RKO (cell line): Measurements from ENCODE around the gene TP53RK.

ENCODE experiments used
- DNase-seq: peaks from one replicate; pipeline ENCODE4 v3.0.0-alpha.2; 2016; ENCODE audit warnings: low spot score

Gene TP53RK

DNA sequence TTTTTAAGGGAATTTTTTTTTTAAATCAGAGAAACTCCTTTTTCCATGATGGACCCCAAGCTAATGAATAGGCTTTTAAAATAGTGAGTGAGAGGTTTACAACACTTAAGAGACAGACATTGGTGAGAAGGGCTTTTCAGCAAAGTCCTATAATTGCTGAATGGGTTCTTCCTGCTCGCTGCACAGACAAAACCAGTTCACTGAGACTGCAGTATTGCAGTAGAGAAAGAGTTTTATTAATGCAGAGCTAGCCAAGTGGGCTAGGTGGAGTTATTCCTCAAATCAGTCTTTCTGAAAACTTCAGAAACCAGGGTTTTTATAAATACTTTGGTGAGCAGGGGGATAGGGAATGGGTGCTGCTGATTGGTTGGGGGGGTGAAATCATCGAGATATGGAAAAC lies 17.0 kb upstream of the TP53RK start:
- no peak for DNase-seq

DNA sequence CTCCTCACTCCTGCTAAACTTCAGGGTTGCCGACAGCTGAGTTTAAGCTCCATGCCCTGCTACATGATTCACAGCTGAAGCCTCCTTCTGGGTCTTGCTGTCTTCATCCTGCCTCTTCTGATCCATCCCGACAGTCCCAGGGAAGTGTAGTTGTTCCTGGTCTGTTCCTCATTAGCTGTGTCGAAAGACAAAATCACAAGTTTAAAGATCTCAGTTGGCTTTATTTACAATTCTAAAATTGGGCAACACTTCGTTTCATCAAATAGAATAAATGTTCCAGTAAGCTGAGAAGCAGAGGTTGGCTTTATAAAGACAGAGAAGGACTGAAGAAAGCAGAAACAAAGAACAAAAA lies 16.1 kb upstream of the TP53RK start:
- no peak for DNase-seq

DNA sequence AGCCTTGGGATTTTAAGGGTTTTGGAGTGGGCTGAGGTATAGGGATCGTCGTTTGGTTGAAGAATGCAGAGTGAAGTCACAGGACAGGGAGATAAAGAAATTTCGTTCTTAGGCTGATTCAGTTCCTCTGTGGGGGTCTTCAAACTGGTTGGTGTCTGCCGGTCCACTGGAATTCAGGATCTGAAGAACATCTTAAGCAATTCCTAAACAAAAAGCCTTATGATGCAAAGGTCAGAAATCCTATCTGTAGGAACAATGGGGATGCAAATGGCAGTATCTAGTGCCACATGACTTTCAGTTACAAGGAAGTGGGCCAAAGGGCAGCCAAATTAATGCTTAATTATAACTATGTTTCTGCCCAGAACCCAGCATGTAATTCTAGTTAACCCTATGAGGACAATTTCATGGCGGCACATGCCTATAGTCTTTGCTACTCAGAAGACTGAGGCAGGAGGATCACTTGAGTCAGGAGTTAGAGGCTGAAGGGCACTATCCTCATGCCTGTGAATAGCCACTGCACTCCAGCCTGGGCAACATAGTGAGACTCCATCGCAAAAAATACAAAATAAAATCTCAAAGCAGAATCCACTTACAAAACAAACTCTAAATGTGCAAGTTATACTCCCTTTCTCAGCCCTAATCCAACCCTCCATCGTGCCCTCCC lies 15.6 kb upstream of the TP53RK start:
- no peak for DNase-seq

DNA sequence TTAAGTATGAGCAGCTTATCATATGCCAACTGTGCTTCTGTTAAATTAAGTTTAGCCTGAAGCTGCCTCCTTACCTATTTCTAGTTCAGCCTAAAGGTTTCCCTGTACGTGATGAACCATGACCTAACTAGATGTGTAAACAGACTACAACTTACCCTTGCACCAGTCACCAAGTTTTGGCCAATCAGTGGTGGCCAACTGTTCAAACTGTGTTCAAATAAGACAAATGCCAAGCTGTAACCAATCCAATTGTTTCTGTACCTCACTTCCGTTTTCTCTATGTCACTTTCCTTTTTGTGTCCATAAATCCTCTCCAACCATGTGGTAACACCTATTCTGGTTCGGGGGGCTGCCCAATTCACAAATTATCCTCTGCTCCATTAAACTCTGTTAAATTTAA lies 14.2 kb upstream of the TP53RK start:
- no peak for DNase-seq

DNA sequence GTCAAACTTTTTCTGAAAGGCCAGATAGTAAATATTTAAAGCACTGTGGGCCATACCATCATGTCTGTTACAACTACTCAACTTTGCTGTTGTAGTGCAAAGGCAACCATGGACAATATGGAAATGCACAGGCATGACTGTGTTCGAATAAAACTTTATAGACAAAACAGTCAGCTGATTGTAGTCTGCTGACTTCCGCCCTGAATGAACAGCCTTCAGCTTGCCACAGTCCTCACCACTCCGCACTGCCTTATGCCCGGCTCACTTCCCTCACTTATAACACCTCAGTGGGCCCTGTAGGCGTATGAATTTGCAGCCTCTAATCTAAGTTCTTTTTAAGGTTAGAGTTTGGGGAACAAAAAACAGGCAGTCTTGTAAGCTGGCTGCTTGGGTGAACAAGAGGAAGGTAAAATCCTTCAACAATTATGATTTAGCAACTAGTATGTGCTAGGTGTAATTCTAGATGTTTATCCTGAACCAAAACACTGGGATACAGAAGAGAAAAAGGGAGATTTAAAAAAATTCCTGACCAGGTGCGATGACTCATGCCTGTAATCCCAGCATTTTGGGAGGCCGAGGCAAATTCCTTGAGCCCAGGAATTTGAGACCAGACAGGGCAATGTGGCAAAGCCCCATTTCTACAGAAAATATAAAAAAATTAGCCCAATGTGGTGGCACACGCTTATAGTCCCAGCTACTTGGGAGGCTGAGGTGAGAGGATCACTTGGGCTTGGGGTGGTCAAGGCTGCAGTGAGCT lies 13.4 kb upstream of the TP53RK start:
- no peak for DNase-seq

DNA sequence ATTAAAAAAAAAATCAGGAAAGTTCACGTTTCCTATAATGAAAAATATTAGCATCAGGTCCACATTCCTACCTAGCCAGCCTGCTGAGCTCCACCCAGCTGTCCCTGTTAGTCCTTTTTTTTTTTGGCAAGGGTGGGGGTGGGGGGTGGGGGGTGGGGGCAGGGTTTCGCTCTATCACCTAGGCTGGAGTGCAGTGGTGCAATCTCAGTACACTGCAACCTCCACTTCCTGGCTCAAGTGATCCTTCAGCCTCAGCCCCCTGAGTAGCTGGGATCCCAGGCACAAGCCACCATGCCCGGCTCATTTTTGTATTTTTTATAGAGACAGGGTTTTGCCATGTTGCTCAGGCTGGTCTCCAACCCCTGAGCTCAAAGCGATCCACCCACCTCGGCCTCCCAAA lies 12.7 kb upstream of the TP53RK start:
- no peak for DNase-seq

DNA sequence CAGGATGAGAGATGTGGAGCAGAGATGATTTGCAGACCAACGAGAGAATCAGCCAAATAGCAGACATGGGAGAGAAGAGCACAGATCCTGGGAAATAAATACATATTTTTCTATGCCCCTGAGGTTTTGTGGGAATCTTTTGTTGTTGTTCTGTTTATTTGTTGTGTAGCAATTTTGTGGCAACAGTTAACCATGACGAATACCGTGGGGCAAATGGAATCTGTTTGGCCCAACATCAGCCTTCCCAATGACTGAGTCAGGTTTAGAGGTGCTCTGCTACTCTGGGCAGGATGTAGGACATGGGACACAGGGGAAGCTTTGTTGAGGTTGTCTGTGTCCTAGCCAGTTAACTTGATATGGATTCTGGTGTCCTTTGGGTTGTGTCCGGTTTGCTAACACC lies 12.3 kb upstream of the TP53RK start:
- DNase-seq, result no peak

DNA sequence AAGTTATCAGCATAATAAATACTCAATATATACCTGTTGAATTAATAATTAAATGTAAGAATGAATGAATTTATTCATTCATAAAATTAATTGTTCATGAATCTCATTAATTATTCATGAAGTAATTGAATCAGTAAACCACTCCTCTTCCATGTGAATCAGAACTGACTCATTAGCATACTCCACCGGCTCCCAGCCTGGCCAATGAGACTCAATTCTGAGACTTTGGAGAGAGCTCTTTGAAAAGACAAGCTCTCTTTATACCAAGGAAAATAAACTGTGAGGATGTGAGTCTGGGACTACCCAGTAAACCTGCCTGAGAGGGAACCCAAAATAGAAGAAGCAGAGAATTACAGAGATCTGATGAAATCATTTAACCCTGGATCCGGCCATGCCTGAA lies 11.8 kb upstream of the TP53RK start:
- DNase-seq, result peak; percentile 24

DNA sequence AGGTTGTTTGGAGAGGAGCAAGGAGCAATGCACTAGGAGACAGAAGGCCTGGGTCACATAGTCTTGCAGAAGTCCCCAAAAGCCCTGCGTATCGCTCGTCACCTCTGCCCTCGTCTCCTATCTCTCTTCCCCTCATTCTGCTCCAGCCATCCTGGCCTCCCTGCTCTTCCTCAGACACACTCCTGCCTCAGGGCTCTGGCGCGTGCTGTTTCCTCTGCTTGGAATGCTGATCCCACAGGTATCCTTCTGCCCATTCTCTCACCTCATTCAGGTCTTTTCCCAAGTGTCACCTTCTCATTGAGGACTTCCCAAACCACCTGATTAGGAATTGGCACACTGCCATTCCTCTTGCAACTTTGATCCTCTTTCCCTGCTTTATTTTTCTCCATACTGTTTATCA lies 11.2 kb upstream of the TP53RK start:
- DNase-seq, result no peak

DNA sequence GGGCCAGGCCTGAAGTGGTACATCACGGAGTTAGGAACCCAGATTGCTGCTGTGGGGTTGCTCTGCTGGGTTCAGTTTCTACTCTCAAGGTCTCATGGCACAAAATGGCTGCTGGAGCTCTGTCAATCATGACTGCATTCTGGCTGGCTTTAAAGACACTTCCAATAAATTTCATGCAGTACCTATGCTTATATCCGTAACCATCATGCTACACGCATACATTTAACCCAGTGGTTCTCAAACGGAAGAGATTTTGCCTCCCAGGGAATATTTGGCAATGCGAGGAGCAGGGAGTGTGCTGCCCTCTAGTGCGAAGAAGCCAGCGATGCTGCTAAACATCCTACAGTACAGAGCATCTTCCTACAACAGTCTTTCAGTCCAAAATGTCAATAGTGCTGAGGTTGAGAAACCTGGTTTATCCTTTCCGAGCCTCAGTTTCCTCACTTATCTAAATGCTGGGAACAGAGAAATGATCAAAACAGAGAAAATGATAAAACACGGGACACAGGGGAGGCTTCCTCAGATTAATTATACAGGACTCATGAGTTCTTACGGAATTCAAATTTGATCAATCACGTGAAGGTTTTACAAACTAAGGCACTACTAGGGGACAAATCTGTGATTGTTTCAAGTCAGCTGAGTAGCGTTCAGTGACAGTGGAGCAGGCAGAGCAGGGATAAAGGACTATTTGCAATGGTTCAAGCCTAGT lies 10.6 kb upstream of the TP53RK start:
- DNase-seq, result peak; percentile 81

DNA sequence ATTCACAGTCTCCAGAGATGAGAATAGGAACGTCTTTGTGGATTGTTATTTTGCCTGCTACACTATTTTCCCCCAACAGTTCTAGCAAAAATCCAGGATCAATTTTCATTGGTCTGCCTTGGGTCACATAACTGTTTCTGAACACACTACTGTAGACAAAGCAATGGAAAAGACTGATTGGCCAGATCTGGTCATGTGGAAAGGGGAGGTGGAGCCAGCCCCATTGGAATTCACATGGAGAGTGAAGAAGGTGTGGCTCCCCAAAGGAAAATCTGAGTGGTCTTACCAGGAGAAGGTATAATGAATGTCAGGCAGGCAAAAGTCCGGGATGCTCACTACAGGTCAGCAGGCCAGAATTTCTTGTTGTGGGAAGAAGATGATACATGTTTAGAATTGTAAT lies 9.5 kb upstream of the TP53RK start:
- DNase-seq, result no peak

DNA sequence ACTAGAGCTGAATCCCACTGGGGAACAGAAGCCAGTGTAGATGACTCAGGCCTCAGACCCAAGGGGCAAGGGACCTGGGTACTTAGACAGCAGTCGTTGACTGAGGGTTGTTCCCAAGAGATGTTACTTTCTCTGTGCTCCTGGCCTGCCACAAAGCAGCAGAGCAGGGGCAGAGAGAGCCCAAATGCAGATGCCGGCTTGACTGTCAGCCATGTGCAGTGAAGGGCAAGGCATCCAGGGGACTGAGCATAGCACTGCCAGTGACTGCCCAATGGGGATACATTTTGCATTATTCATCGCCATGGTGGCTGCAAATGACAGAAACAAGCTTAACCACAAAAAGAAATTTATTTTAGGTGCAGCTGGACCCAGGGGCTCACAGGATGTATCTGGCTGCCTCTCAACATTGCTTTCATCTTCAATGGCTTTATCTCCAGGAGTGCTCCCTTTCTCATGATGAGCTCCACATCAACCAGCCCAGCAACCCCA lies 7.6 kb upstream of the TP53RK start:
- DNase-seq, result no peak

DNA sequence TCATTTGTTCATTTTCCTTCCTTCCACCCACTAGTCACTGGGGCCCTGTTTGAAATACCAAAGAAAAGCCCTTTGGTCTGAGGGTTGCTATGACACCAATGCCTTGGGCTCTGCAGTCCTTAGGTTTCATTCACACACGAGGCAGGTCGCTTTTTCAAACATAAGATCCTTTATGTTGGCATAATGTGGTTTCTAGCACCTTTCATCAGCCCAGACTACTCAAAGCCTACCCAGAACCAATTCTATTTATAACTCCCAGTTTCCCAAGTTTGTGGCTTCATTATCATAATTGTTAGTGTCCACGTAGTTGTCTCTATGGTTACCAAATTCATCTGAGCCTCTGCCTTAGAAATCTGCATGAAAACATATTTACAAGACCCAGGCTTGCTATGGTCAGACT lies 6.6 kb upstream of the TP53RK start:
- no peak for DNase-seq

DNA sequence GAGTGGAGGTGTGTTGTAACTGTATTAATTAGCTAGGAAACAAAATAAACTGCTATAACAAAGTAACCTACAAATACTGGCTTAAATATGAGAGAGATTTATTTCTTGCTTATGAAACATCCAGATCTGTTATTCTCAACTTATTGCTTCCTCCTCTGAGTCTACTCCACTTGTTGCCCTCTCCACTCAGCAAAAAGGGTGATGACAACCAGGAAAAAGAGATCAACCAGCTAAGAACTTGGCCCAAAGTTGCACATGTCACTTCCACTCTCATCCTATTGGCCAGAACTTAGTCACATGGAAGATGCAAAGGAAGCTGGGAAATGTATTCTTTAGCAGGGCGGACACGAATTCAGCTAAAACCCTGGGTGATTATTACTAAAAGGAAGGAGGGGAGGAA lies 5.2 kb upstream of the TP53RK start:
- peak; percentile 85 for DNase-seq

DNA sequence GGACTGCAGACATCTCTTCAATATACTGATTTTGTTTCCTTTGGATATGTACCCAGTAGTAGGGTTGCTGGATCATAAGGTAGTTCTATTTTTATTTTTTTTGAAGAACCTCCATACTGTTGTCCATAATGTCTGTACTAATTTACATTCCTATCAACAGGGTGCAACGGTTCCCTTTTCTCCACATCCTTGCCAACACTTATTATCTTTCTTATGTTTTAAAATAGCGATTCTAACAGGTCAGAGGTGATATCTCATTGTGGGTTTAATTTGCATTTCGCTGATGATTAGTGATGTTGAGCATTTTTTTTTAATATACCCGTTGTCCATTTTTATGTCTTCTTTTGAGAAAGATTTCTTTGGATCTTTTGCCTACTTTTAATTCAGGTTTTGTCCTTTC lies 2.0 kb upstream of the TP53RK start:
- no peak for DNase-seq

DNA sequence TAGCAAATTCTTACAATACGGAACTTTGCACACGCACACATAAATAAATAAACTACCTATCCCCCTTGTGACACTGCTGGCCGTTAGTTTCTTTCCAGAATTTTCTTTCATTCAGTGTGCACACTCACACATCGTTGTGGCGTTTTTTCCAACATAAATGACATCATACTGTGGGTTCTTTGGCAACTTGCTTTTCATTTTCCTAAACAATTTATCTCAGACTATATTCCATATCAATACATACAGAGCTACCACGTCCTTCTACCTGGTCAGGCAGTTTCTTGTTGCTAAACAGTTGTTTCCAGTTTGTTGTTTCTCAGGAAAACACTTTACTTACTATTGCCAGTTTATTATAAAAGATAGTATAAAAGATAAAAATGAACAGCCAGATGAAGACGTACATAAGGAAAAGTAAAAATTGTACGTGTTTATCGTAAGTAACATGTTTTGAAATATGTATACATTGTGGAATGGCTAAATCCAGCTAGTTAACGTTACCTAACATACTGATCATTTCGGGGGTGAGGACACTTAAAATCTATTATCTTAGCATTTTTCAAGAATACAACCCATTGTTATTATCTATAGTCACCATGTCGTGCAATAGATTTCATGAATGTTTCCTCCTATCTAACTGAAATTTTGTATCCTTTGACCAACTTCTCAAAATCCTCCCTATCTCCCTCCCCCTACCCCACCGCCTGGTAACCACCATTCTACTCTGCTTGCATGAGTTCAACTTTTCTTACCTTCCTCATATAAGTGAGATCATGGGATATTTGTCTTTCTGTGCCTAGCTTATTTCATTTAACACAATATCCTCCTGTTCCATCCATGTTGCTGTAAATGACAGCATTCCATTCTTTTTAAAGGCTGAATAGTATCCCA lies 1.2 kb upstream of the TP53RK start:
- DNase-seq, result peak; percentile 44

DNA sequence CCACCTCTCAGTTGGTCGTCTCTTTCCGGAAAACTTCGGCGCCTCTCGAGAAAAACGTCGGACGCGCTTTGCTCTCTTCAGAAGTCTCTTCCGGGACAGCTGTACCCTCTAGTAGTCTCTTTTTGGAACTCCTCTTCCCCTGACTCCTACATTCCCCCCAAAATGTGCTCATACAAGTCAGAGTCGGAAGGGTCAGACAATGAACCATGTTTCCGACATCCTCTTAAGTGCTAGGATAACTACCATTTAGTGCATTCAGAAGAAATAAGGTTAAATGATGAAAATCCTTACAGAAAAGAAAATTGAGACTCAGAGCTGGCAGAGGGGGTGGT lies 476 bp upstream of the TP53RK start:
- no peak for DNase-seq

DNA sequence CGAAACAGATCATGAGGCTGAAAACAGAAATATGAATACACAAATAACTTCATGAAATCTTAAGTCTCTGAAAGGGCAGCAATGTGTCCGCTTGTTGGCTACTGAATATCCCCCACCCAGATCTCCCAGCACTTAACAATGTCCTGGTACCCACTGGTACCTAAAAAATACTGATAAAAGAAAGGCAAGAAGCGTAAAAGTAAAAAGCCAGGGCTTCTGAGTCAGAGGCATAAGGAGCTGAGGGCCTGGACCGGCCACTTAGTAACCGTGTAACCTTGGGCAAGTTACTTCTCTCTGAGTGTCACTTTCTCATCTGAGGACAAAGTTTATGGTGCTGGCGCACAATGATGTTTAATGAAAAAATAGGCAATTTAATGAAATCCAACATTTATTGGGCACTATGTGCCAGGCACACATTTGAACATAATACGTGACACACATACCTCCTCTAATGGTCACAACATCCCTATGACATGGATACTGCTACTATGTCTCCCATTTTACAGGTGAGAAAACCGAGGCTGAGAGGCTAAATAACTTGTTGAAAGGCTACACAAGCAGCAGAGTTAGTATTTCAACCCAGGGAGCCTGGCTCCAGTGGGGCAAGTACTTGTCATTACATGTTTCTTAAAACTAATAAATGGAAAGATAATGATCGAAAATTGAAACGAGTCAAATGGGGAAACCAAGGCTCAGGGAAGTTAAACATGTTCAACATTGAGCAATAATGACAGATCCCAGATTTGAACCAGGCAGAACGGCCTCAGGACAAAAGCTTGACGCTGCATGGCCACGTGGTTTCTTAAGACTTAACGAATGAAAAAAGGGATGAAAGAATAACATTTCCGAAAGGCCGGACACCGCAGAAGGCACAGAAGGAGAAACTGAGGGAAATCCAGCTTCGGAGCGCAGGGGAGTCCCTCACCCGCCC lies 828 bp downstream of the TP53RK start:
- peak; percentile 65 for DNase-seq

DNA sequence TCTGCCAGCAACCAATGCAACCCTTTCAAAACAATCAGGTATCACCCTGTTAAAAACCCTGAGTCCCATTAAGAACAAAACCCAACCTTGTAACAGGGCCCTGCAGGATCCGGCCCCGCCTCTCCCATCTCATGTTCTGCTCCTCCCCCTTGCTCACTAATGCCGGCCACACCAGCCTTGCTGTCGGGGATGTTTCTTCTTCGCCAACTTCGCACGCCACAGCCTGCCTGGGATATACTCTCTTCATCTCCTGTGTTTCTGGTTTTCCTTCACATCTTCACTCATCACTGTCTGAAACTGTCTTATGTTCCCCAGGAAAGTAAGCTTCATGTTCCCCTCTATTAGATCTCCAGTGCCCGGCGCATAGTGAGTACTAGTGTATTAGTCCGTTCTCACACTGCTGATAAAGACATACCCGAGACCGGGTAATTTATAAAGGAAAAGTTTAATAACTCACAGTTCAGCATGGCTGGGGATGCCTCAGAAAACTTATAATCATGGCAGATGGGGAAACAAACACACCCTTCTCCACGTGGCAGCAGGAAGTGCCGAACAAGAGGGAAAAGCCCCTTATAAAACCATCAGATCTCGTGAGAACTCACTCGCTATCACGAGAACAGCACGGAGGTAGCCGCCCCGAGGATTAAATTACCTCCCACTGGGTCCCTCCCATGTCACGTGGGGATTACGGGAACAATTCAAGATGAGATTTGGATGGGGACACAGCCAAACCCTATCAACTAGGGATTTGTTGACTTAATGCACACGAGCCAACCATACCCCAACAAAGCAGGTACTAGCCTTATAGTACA lies 5.1 kb downstream of the TP53RK start:
- DNase-seq, result no peak

DNA sequence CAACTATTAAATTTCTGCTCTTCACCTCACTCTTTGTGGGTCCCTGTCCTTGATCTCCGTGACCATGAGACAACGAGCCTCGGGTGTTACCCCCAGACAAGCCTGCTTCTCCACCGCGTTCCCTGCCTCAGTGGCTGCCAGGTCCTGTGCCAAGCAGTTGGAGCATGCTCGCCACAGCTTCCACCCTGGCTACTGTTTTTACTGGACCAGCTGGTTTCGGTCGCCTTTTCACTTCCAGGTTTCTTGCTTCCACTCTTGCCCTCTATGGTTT lies 5.6 kb downstream of the TP53RK start:
- DNase-seq, result no peak
